Measurements from ENCODE around the gene AKT2.

GRCh38 chr19:40241809-40242384 is 43.2 kb downstream of the AKT2 start:
- no peak for TF ChIP-seq POLR2A (IDR thresholded peaks at IDR 0.05)
- no peak for TF ChIP-seq CTCF (IDR thresholded peaks at IDR 0.05)

Measured in gastroesophageal sphincter (tissue), 3 donors.